KMS-11 (cell line): ENCODE results near the gene SPTBN1.
"Not testable (repeated sequence)": the region's sequence is repeated elsewhere in the genome, so short reads cannot be mapped to it uniquely, and the experiment has no call there.

Source experiments
- H2AFZ ChIP-seq: fragments of 200-600 bp; sonication (generic); 2 replicates; pipeline ENCODE4 v1.6.1; 2016; ENCODE audit warnings: antibody characterized with exemption, mixed run types, low read depth
- H3K27ac ChIP-seq: fragments of 200-600 bp; sonication (generic); 2 replicates; pipeline ENCODE4 v1.6.1; 2016; ENCODE audit warnings: mild to moderate bottlenecking, mixed run types
- H3K27me3 ChIP-seq: fragments of 200-600 bp; sonication (generic); 2 replicates; pipeline ENCODE4 v1.6.1; 2017; ENCODE audit warnings: mild to moderate bottlenecking, low read depth, mixed run types, moderate library complexity; ENCODE audit not compliant: insufficient read depth
- H3K36me3 ChIP-seq: fragments of 200-600 bp; sonication (generic); 2 replicates; pipeline ENCODE4 v1.6.1; 2017; ENCODE audit warnings: mild to moderate bottlenecking, mixed run types; ENCODE audit not compliant: insufficient read depth
- H3K4me1 ChIP-seq: fragments of 200-600 bp; sonication (generic); 2 replicates; pipeline ENCODE4 v1.6.1; 2016; ENCODE audit warnings: mild to moderate bottlenecking, low read depth, mixed run types; ENCODE audit not compliant: poor library complexity, severe bottlenecking
- H3K4me2 ChIP-seq: fragments of 200-600 bp; sonication (generic); 2 replicates; pipeline ENCODE4 v1.7.0; 2016; ENCODE audit warnings: mild to moderate bottlenecking, mixed run types
- H3K4me3 ChIP-seq: fragments of 200-600 bp; sonication (generic); IDR thresholded peaks from 2 replicates; pipeline ENCODE4 v1.6.1; 2017; ENCODE audit warnings: low read depth, low read length, mixed read lengths; ENCODE audit not compliant: insufficient read depth
- H3K79me2 ChIP-seq: fragments of 200-600 bp; sonication (generic); 2 replicates; pipeline ENCODE4 v1.6.1; 2016; ENCODE audit warnings: low read depth, mixed run types; ENCODE audit not compliant: insufficient read depth
- H3K9ac ChIP-seq: fragments of 200-600 bp; sonication (generic); 2 replicates; pipeline ENCODE4 v1.6.1; 2016; ENCODE audit warnings: mild to moderate bottlenecking, mixed run types
- H4K20me1 ChIP-seq: fragments of 200-600 bp; sonication (generic); 2 replicates; pipeline ENCODE4 v1.6.1; 2016; ENCODE audit warnings: mild to moderate bottlenecking, mixed run types; ENCODE audit not compliant: insufficient read depth
- CTCF ChIP-seq: fragments of 200-600 bp; sonication (generic); conservative IDR thresholded peaks from 2 replicates; pipeline ENCODE4 v1.6.1; 2017; ENCODE audit warnings: low read depth, mild to moderate bottlenecking, antibody characterized with exemption, low read length, moderate library complexity, mixed read lengths

Gene SPTBN1

GRCh38 chr2:54516842-54517241 lies 60.7 kb downstream of the SPTBN1 start:
- Histone ChIP-seq H4K20me1 (no peaks in the 10 kb centered on the region), H3K27ac (no peak overlapping the region), H3K27me3 (no peaks in the 10 kb centered on the region), H3K36me3 (no peaks in the 10 kb centered on the region), H3K4me2 (no peak overlapping the region), H3K4me1 (peaks cover 25% of the 10 kb centered on the region), H2AFZ (no peak overlapping the region), H3K79me2 (no peaks in the 10 kb centered on the region; the same call in 1 of the 2 replicates), H3K9ac (no peak overlapping the region), H3K4me3 (no peak overlapping the region)
- TF ChIP-seq CTCF, result no peak

- H3K79me2 ChIP-seq, H3K36me3 ChIP-seq, H3K27me3 ChIP-seq, H2AFZ ChIP-seq, H3K4me3 ChIP-seq, H3K27ac ChIP-seq, H3K4me2 ChIP-seq, H3K9ac ChIP-seq, H4K20me1 ChIP-seq: not testable (repeated sequence)
- peaks cover 24% of the 10 kb centered on the region for H3K4me1 ChIP-seq
These were observed 61.9 kb downstream of the SPTBN1 start for GRCh38 chr2:54518016-54518415.

GRCh38 chr2:54518430-54518829 lies 62.3 kb downstream of the SPTBN1 start:
- H3K27ac ChIP-seq, result no peak overlapping the region

GRCh38 chr2:54519841-54520459 lies 63.8 kb downstream of the SPTBN1 start:
- no peak overlapping the region for H3K27ac ChIP-seq
- H3K4me2 ChIP-seq, result no peak overlapping the region

More at GRCh38 chr2:54518430-54518829, 62.3 kb downstream of the SPTBN1 start:
- H2AFZ ChIP-seq, result no peak overlapping the region
- no peaks in the 10 kb centered on the region for H3K36me3 ChIP-seq
- no peak overlapping the region for H3K4me3 ChIP-seq
- peaks cover 24% of the 10 kb centered on the region for H3K4me1 ChIP-seq
- peaks cover 4% of the 10 kb centered on the region; the same call in 1 of the 2 replicates for H3K79me2 ChIP-seq
- H4K20me1 ChIP-seq, result no peaks in the 10 kb centered on the region
- H3K4me2 ChIP-seq, result no peak overlapping the region
- H3K27me3 ChIP-seq, result no peaks in the 10 kb centered on the region
- H3K9ac ChIP-seq, result no peak overlapping the region
- no peak for TF ChIP-seq CTCF

More at GRCh38 chr2:54519841-54520459, 63.8 kb downstream of the SPTBN1 start:
- H3K36me3 ChIP-seq, result no peaks in the 10 kb centered on the region
- peaks cover 31% of the 10 kb centered on the region for H3K4me1 ChIP-seq
- H3K9ac ChIP-seq, result no peak overlapping the region
- H4K20me1 ChIP-seq, result no peaks in the 10 kb centered on the region
- H3K79me2 ChIP-seq, result peaks cover 10% of the 10 kb centered on the region; the same call in 1 of the 2 replicates
- no peak overlapping the region for H3K4me3 ChIP-seq
- H3K27me3 ChIP-seq, result no peaks in the 10 kb centered on the region
- no peak overlapping the region for H2AFZ ChIP-seq
- TF ChIP-seq CTCF, result no peak
